ENCODE results near the gene ANKRD13C.

- TF ChIP-seq CTCF (IDR thresholded peaks at IDR 0.05) = no peak
- no peak for TF ChIP-seq POLR2A (IDR thresholded peaks at IDR 0.05)
These were observed 134.5 kb downstream of the ANKRD13C start for GRCh38 chr1:70220015-70220414.
